A673 (cell line): ENCODE results near the gene KDM6B.

Source experiments
- CTCF ChIP-seq: fragments of 300-800, 200-600 bp; sonication (generic); conservative IDR thresholded peaks from 2 replicates; pipeline ENCODE4 v1.5.1; 2017; ENCODE audit warnings: low read depth, mild to moderate bottlenecking, antibody characterized with exemption, low read length, moderate library complexity, mixed read lengths
- EZH2 ChIP-seq: fragments of 200-600 bp; sonication (generic); IDR thresholded peaks from 2 replicates; pipeline ENCODE4 v1.6.1; 2017; ENCODE audit warnings: borderline replicate concordance, low read depth, mild to moderate bottlenecking, mixed read lengths, antibody characterized with exemption, low read length; ENCODE audit not compliant: poor library complexity, severe bottlenecking

GRCh38 chr17:7844292-7845154, 10.5 kb downstream of the KDM6B start:
- TF ChIP-seq EZH2 (no peak), CTCF (no peak)
